Measurements from ENCODE around the gene ADORA1.

ADORA1 gene

GRCh38 chr1:203089001-203089650 is 38.4 kb upstream of the ADORA1 start:
- Histone ChIP-seq H3K4me3 (ENCODE audit: low read depth in 1 of 2, low read length in 2 of 2) (no peak overlapping the region), H3K4me1 (ENCODE audit: insufficient read depth, low read length) (no peaks in the 10 kb centered on the region), H3K36me3 (ENCODE audit: insufficient read depth, low read length) (no peaks in the 10 kb centered on the region), H4K20me1 (ENCODE audit: insufficient read depth, low read length) (no peaks in the 10 kb centered on the region), H2AFZ (ENCODE audit: low read depth, low read length) (no peak overlapping the region), H3K9me3 (ENCODE audit: insufficient read depth, low read length, severe bottlenecking) (no peaks in the 10 kb centered on the region), H3K27ac (ENCODE audit: low read length) (no peak overlapping the region), H3K4me2 (ENCODE audit: insufficient read depth, low read length) (no peak overlapping the region), H3K9ac (ENCODE audit: low read depth, low read length) (no peak overlapping the region), H3K79me2 (ENCODE audit: insufficient read depth, low read length) (no peaks in the 10 kb centered on the region), H3K27me3 (ENCODE audit: insufficient read depth, low read length, poor library complexity) (peaks cover 18% of the 10 kb centered on the region)
- DNase-seq (no peak), ATAC-seq (ENCODE audit: insufficient read depth, low read depth) (no peak)
- TF ChIP-seq CTCF (IDR thresholded peaks at IDR 0.05; ENCODE audit: borderline replicate concordance, extremely low read depth, low read length, poor library complexity, severe bottlenecking) (no peak), EZH2 (IDR thresholded peaks at IDR 0.05; ENCODE audit: borderline replicate concordance, low read depth, low read length, severe bottlenecking) (no peak)

GRCh38 chr1:203089651-203090045 is 37.9 kb upstream of the ADORA1 start:
- Histone ChIP-seq H3K27me3 (ENCODE audit: insufficient read depth, low read length, poor library complexity) (peaks cover 18% of the 10 kb centered on the region), H3K79me2 (ENCODE audit: insufficient read depth, low read length) (no peaks in the 10 kb centered on the region), H4K20me1 (ENCODE audit: insufficient read depth, low read length) (no peaks in the 10 kb centered on the region), H2AFZ (ENCODE audit: low read depth, low read length) (no peak overlapping the region), H3K27ac (ENCODE audit: low read length) (no peak overlapping the region), H3K9ac (ENCODE audit: low read depth, low read length) (no peak overlapping the region), H3K4me2 (ENCODE audit: insufficient read depth, low read length) (no peak overlapping the region), H3K4me1 (ENCODE audit: insufficient read depth, low read length) (no peaks in the 10 kb centered on the region), H3K4me3 (ENCODE audit: low read depth in 1 of 2, low read length in 2 of 2) (no peak overlapping the region), H3K36me3 (ENCODE audit: insufficient read depth, low read length) (no peaks in the 10 kb centered on the region), H3K9me3 (ENCODE audit: insufficient read depth, low read length, severe bottlenecking) (no peaks in the 10 kb centered on the region)
- ATAC-seq (ENCODE audit: insufficient read depth, low read depth) (no peak), DNase-seq (no peak)
- no peak for TF ChIP-seq CTCF (IDR thresholded peaks at IDR 0.05; ENCODE audit: borderline replicate concordance, extremely low read depth, low read length, poor library complexity, severe bottlenecking)
- TF ChIP-seq EZH2 (IDR thresholded peaks at IDR 0.05; ENCODE audit: borderline replicate concordance, low read depth, low read length, severe bottlenecking) = no peak

GRCh38 chr1:203090421-203091198 is 36.9 kb upstream of the ADORA1 start:
- Histone ChIP-seq H3K9me3 (ENCODE audit: insufficient read depth, low read length, severe bottlenecking) (no peaks in the 10 kb centered on the region), H3K4me1 (ENCODE audit: insufficient read depth, low read length) (no peaks in the 10 kb centered on the region), H4K20me1 (ENCODE audit: insufficient read depth, low read length) (no peaks in the 10 kb centered on the region), H3K79me2 (ENCODE audit: insufficient read depth, low read length) (no peaks in the 10 kb centered on the region), H3K9ac (ENCODE audit: low read depth, low read length) (no peak overlapping the region), H3K27ac (ENCODE audit: low read length) (no peak overlapping the region), H2AFZ (ENCODE audit: low read depth, low read length) (no peak overlapping the region), H3K4me3 (ENCODE audit: low read depth in 1 of 2, low read length in 2 of 2) (no peak overlapping the region), H3K27me3 (ENCODE audit: insufficient read depth, low read length, poor library complexity) (peaks cover 18% of the 10 kb centered on the region), H3K36me3 (ENCODE audit: insufficient read depth, low read length) (no peaks in the 10 kb centered on the region), H3K4me2 (ENCODE audit: insufficient read depth, low read length) (no peak overlapping the region)
- TF ChIP-seq EZH2 (IDR thresholded peaks at IDR 0.05; ENCODE audit: borderline replicate concordance, low read depth, low read length, severe bottlenecking) (no peak), CTCF (IDR thresholded peaks at IDR 0.05; ENCODE audit: borderline replicate concordance, extremely low read depth, low read length, poor library complexity, severe bottlenecking) (no peak)
- DNase-seq (no peak), ATAC-seq (ENCODE audit: insufficient read depth, low read depth) (no peak)
